Measurements from ENCODE around the gene RAD51C.
"Not testable (repeated sequence)": the region's sequence is repeated elsewhere in the genome, so short reads cannot be mapped to it uniquely, and the experiment has no call there.

Gene RAD51C

GRCh38 chr17:58692239-58693055 is at the start of gene RAD51C:
TSS of gene RAD51C (plus strand) at chr17:58692602. CDS start at chr17:58692644, 42 bp downstream.
- FAIRE-seq: no peak

- no peak for FAIRE-seq
Observed at GRCh38 chr17:58643147-58643546, 49.3 kb upstream of the RAD51C start.

GRCh38 chr17:58648236-58648635 is 44.2 kb upstream of the RAD51C start:
- no peak for FAIRE-seq

GRCh38 chr17:58657962-58658803 is 34.2 kb upstream of the RAD51C start:
- not testable (repeated sequence) for FAIRE-seq

- FAIRE-seq: peak; percentile 57
Observed at GRCh38 chr17:58658804-58659713, 33.3 kb upstream of the RAD51C start.

GRCh38 chr17:58659714-58660084 is 32.7 kb upstream of the RAD51C start:
- not testable (repeated sequence) for FAIRE-seq

GRCh38 chr17:58660621-58661020 is 31.8 kb upstream of the RAD51C start:
- no peak for FAIRE-seq

- no peak for FAIRE-seq
Observed at GRCh38 chr17:58661499-58661898, 30.9 kb upstream of the RAD51C start.

GRCh38 chr17:58664302-58664701 is 28.1 kb upstream of the RAD51C start:
- no peak for FAIRE-seq

GRCh38 chr17:58665946-58666857 is 26.2 kb upstream of the RAD51C start:
- FAIRE-seq: no peak

- FAIRE-seq: no peak
Observed at GRCh38 chr17:58666858-58667267, 25.5 kb upstream of the RAD51C start.

- FAIRE-seq: no peak
Observed at GRCh38 chr17:58667934-58668597, 24.3 kb upstream of the RAD51C start.

- no peak for FAIRE-seq
Observed at GRCh38 chr17:58668598-58668935, 23.8 kb upstream of the RAD51C start.

- no peak for FAIRE-seq
Observed at GRCh38 chr17:58669853-58670252, 22.5 kb upstream of the RAD51C start.

- FAIRE-seq: no peak
Observed at GRCh38 chr17:58671969-58672368, 20.4 kb upstream of the RAD51C start.

- no peak for FAIRE-seq
Observed at GRCh38 chr17:58677194-58677880, 15.1 kb upstream of the RAD51C start.

- not testable (repeated sequence) for FAIRE-seq
Observed at GRCh38 chr17:58678287-58678686, 14.1 kb upstream of the RAD51C start.

- no peak for FAIRE-seq
Observed at GRCh38 chr17:58679263-58680037, 13.0 kb upstream of the RAD51C start.

- no peak for FAIRE-seq
Observed at GRCh38 chr17:58680038-58680369, 12.4 kb upstream of the RAD51C start.

GRCh38 chr17:58684003-58684402 is 8.4 kb upstream of the RAD51C start:
- FAIRE-seq: no peak
